Hippocampal formation (tissue), 2 donors: ENCODE data around the gene ZCWPW1.

Experiments
- DNase-seq, 2 donors: peaks; one replicate each; lab custom pipeline; 2025; lab: John Stamatoyannopoulos, UW

The ZCWPW1 gene

GRCh38 chr7:100432621-100433275 is 4.2 kb upstream of the ZCWPW1 start:
- DNase-seq, result no peak

- DNase-seq, result no peak
Measured at GRCh38 chr7:100432053-100432452, 3.5 kb upstream of the ZCWPW1 start.

GRCh38 chr7:100431286-100431735 is 2.8 kb upstream of the ZCWPW1 start:
- no peak for DNase-seq

- DNase-seq, result no peak
Measured at GRCh38 chr7:100430493-100431285, 2.2 kb upstream of the ZCWPW1 start.

- peak; percentile 87 to 91 for DNase-seq
Measured at GRCh38 chr7:100429637-100430492, 1.4 kb upstream of the ZCWPW1 start, which contains the start of gene MEPCE. Gene MEPCE, plus strand, starts transcription at chr7:100429831. Its CDS starts 188 bp downstream, at chr7:100430019.

GRCh38 chr7:100428967-100429636 is 599 bp upstream of the ZCWPW1 start:
- DNase-seq, result peak; percentile 99

GRCh38 chr7:100427762-100428198 is 723 bp downstream of the ZCWPW1 start:
- DNase-seq, result no peak

- no peak for DNase-seq
Measured at GRCh38 chr7:100426516-100426915, 2.0 kb downstream of the ZCWPW1 start.

GRCh38 chr7:100425347-100425746 is 3.2 kb downstream of the ZCWPW1 start:
- no peak for DNase-seq

- no peak for DNase-seq
Measured at GRCh38 chr7:100423315-100423714, 5.2 kb downstream of the ZCWPW1 start.

GRCh38 chr7:100419660-100420226 is 8.8 kb downstream of the ZCWPW1 start:
- DNase-seq, result no peak

- no peak for DNase-seq
Measured at GRCh38 chr7:100418930-100419659, 9.4 kb downstream of the ZCWPW1 start.

- no peak for DNase-seq
Measured at GRCh38 chr7:100415448-100415847, 13.1 kb downstream of the ZCWPW1 start.

- no peak for DNase-seq
Measured at GRCh38 chr7:100413889-100414288, 14.6 kb downstream of the ZCWPW1 start.

GRCh38 chr7:100413346-100413745 is 15.2 kb downstream of the ZCWPW1 start:
- DNase-seq, result no peak

GRCh38 chr7:100411101-100411500 is 17.4 kb downstream of the ZCWPW1 start:
- DNase-seq, result no peak

- peak in 1 of 2 donors; percentile 21 for DNase-seq
Measured at GRCh38 chr7:100407285-100408180, 21.0 kb downstream of the ZCWPW1 start.

- DNase-seq, result no peak
Measured at GRCh38 chr7:100406767-100407166, 21.7 kb downstream of the ZCWPW1 start.

GRCh38 chr7:100402241-100402640 is 26.3 kb downstream of the ZCWPW1 start:
- no peak for DNase-seq

- DNase-seq, result no peak
Measured at GRCh38 chr7:100401811-100402210, 26.7 kb downstream of the ZCWPW1 start.
